Activated CD8-positive, alpha-beta T cell treated with anti-CD3 and anti-CD28 coated beads for 36 hours (primary cell): Measurements from ENCODE around the gene RPL35. TPM values are rescaled to one million over a fixed set of nuclear protein-coding genes. Genes with fewer than 3 reads are reported as not detected.

Experiments used
- ATAC-seq: fragments of 200-7000 bp; cut with Tn5 transposase; one replicate; pipeline ENCODE4 v1.10.0; 2021; ENCODE audit warnings: mild to moderate bottlenecking, moderate library complexity
- CTCF ChIA-PET: fragments of 350-600 bp; sonication (Branson Sonifier 250); formaldehyde crosslinking; loops from one replicate; lab custom pipeline; 2021; ENCODE audit warnings: antibody characterized with exemption; lab: Charles Lee
- POLR2A ChIA-PET: fragments of 350-600 bp; sonication (Branson Sonifier 250); formaldehyde crosslinking; loops from one replicate; lab custom pipeline; 2021; ENCODE audit warnings: antibody characterized with exemption; lab: Charles Lee
- DNase-seq: peaks from one replicate; pipeline ENCODE4 v3.0.0-alpha.2; 2020
- H3K27ac Mint-ChIP-seq: one replicate; pipeline ENCODE4 v1.8.0; 2021; ENCODE audit warnings: mild to moderate bottlenecking, mixed read lengths
- H3K27me3 Mint-ChIP-seq: one replicate; pipeline ENCODE4 v1.8.0; 2021; ENCODE audit warnings: mixed read lengths
- H3K36me3 Mint-ChIP-seq: one replicate; pipeline ENCODE4 v1.8.0; 2021; ENCODE audit warnings: low read depth, mixed read lengths
- H3K4me1 Mint-ChIP-seq: one replicate; pipeline ENCODE4 v1.8.0; 2021; ENCODE audit warnings: low read depth, mixed read lengths
- H3K4me3 Mint-ChIP-seq: one replicate; pipeline ENCODE4 v1.8.0; 2021; ENCODE audit warnings: mild to moderate bottlenecking, moderate library complexity, mixed read lengths
- H3K9me3 Mint-ChIP-seq: one replicate; pipeline ENCODE4 v1.8.0; 2021; ENCODE audit warnings: mixed read lengths
- intact Hi-C: fragments of 100-400 bp; cut with micrococcal nuclease; formaldehyde crosslinking; loops from one replicate; pipeline ENCODE4 v1.10.0; 2022
- total RNA-seq, 2 experiments: library from RNA; stranded (reverse); gene quantifications; one replicate each; pipeline ENCODE4 v1.2.3, GENCODE V29; 2021
- TF ChIP-seq, protein P1 (sequence below): fragments of 200-600 bp; IDR thresholded peaks from one replicate; pipeline ENCODE4 v1.8.0; 2022; ENCODE audit warnings: antibody characterized with exemption, mild to moderate bottlenecking

The RPL35 gene
- total RNA-seq, 2 experiments from 2014 or later, result 2,301 to 2,341 TPM

DNA sequence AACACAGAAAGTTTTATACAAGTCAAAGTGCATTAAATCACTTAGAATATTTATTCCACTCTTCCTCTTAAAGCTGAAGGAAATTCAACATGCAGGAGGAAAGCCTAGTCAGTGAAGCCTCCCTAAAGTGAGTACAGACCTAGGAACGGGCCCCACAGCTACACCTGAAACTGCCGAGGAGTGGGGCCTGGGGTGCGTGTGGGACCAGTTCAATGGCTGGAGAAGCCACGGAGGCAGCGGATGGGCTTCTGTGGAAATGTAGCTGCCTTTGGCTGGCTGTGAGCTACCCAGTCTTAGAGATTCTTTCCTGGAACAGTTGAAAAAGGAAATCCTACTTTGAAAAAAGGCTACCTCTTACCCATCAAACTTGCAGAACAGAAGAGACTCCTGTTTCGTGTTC, 16.8 kb upstream of the RPL35 start:
- H3K4me3 Mint-ChIP-seq, result no peak overlapping the region
- TF ChIP-seq, protein P1, sequence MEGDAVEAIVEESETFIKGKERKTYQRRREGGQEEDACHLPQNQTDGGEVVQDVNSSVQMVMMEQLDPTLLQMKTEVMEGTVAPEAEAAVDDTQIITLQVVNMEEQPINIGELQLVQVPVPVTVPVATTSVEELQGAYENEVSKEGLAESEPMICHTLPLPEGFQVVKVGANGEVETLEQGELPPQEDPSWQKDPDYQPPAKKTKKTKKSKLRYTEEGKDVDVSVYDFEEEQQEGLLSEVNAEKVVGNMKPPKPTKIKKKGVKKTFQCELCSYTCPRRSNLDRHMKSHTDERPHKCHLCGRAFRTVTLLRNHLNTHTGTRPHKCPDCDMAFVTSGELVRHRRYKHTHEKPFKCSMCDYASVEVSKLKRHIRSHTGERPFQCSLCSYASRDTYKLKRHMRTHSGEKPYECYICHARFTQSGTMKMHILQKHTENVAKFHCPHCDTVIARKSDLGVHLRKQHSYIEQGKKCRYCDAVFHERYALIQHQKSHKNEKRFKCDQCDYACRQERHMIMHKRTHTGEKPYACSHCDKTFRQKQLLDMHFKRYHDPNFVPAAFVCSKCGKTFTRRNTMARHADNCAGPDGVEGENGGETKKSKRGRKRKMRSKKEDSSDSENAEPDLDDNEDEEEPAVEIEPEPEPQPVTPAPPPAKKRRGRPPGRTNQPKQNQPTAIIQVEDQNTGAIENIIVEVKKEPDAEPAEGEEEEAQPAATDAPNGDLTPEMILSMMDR, result no peak
- H3K27ac Mint-ChIP-seq, result no peak overlapping the region
- no peak for DNase-seq
- peaks cover 45% of the 10 kb centered on the region for H3K36me3 Mint-ChIP-seq
- H3K9me3 Mint-ChIP-seq, result no peaks in the 10 kb centered on the region
- POLR2A ChIA-PET, result interaction anchor here (1.2 to 14.9 kb wide), 3 partner anchors 9 to 63 kb away, joined by 4 to 280 read pairs (median 5); partner anchors contain the start of genes ARPC5L, RPL35 and WDR38
- ATAC-seq, result no peak
- H3K4me1 Mint-ChIP-seq, result peaks cover 13% of the 10 kb centered on the region
- CTCF ChIA-PET, result interaction anchor here (0.6 to 1.7 kb wide), 4 partner anchors 15 to 26 kb away, joined by 4 to 6 read pairs (median 5); partner anchors contain the start of gene WDR38
- intact Hi-C loops, result loop anchor here (10.0 kb wide), 1 partner anchor 266 kb away; the partner anchor contains the start of gene SCAI
- H3K27me3 Mint-ChIP-seq, result no peaks in the 10 kb centered on the region

DNA sequence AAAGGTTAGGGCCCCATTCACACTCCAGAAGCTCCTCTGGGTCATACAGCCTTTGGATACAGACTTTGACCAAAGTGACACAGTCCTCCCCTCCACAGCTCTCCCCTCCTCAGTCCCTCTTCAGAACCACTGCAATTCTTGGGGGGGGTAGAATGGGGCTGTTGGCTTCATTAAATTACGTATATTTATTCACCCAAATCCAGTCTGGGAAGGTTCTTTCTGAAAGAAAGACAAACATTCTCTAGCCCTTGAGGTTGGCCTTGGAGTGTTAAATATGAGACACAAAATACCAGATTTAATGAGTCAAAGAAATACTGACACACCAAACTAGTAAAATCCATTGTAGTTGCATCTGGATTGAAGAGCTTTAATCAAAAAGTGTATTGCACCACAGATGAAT, 16.3 kb upstream of the RPL35 start:
- POLR2A ChIA-PET, result interaction anchor here (0.6 to 14.9 kb wide), 5 partner anchors 8 to 64 kb away, joined by 3 to 280 read pairs (median 4); partner anchors contain the start of genes ARPC5L, RPL35 and WDR38
- peaks cover 18% of the 10 kb centered on the region for H3K4me1 Mint-ChIP-seq
- no peak for ATAC-seq
- DNase-seq, result no peak
- intact Hi-C loops, result loop anchor here (10.0 kb wide), 1 partner anchor 267 kb away; the partner anchor contains the start of gene SCAI
- TF ChIP-seq, protein P1, result no peak
- H3K9me3 Mint-ChIP-seq, result no peaks in the 10 kb centered on the region
- H3K4me3 Mint-ChIP-seq, result no peak overlapping the region
- CTCF ChIA-PET, result interaction anchor here (1.4 to 1.7 kb wide), 3 partner anchors 16 to 26 kb away, joined by 5 to 6 read pairs (median 5); partner anchors contain the start of gene WDR38
- no peaks in the 10 kb centered on the region for H3K27me3 Mint-ChIP-seq
- H3K27ac Mint-ChIP-seq, result no peak overlapping the region
- peaks cover 50% of the 10 kb centered on the region for H3K36me3 Mint-ChIP-seq

DNA sequence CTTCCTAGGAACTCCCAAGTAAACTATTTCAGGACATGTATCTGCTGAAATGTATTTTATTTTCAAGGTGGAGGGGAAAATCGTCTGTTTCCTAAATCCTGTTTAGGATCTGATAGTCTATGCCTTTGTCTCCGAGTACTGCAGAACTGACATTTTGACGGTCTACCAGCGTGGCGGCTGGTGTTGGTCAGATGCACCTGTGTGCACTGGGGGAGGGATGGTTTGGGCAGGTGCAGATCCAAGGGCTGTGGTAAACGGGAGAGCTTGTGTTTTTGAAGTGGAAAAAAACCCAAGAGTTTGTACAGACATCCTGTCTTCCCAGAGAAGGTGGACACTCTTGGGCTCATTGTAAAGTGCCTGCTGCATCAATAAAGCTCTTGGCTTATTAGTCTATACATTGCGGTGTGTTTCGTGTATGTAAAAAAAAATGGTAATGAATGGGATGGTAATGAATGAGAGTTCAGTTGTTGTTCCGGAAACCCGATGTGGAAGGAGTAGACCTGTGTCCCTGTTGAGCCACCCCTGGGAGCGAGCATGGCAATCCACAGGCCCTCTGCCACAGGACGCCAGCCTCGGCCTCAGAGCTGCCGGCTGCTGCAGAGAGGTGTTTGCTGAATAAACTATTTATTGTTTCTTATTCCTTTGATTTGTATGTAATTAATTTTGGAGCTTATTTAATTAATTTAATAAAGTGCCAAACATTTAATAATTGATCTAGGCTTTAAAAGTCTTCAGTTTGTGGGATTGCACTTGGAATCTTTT, 15.4 kb upstream of the RPL35 start:
- Mint-ChIP-seq H3K4me1 (peaks cover 25% of the 10 kb centered on the region), H3K27ac (peak overlapping the region; percentile 30), H3K36me3 (peaks cover 55% of the 10 kb centered on the region), H3K27me3 (no peaks in the 10 kb centered on the region), H3K4me3 (no peak overlapping the region), H3K9me3 (no peaks in the 10 kb centered on the region)
- intact Hi-C loops, result loop anchor here (10.0 kb wide), 1 partner anchor 268 kb away; the partner anchor contains the start of gene SCAI
- no peak for ATAC-seq
- ChIA-PET POLR2A (interaction anchor here (0.6 to 14.9 kb wide), 7 partner anchors 8 to 64 kb away, joined by 3 to 280 read pairs (median 3); partner anchors contain the start of genes ARPC5L, RPL35 and WDR38), CTCF (interaction anchor here (1.4 to 1.7 kb wide), 2 partner anchors 17 to 25 kb away, joined by 5 read pairs; no protein-coding TSS in a partner anchor)
- DNase-seq, result no peak
- TF ChIP-seq, protein P1, result no peak

DNA sequence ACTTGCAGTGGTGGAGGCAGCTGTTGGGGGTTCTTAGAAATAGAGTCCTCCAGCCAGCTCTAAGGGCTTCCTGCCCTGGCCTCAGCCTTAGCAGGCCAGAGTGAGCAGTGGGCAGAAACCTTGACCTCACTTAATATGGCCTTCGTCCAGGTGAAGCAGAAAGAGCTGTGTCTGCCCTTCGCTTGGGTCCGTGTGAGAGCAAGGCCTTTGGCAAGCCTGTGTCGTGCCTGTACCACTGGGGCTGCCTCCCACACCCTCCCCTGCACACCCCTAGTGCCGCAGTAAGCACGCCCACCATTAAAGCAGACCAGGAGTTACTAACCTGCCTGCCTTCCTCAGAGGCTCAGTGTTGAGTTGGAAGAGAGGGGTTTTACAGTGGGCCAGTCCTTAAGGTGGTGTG, 13.7 kb upstream of the RPL35 start:
- no peak overlapping the region for H3K4me3 Mint-ChIP-seq
- H3K9me3 Mint-ChIP-seq, result no peaks in the 10 kb centered on the region
- no peak overlapping the region for H3K27ac Mint-ChIP-seq
- peaks cover 42% of the 10 kb centered on the region for H3K4me1 Mint-ChIP-seq
- H3K36me3 Mint-ChIP-seq, result peaks cover 63% of the 10 kb centered on the region
- POLR2A ChIA-PET, result interaction anchor here (1.2 to 14.9 kb wide), 2 partner anchors 9 to 19 kb away, joined by 4 to 280 read pairs; partner anchors contain the start of genes ARPC5L, RPL35 and WDR38
- ATAC-seq (no peak), DNase-seq (no peak)
- TF ChIP-seq, protein P1, result no peak
- no peaks in the 10 kb centered on the region for H3K27me3 Mint-ChIP-seq
- intact Hi-C loops, result loop anchor here (10.0 kb wide), 1 partner anchor 269 kb away; the partner anchor contains the start of gene SCAI
- CTCF ChIA-PET, result no interaction called here
